Gastrocnemius medialis (tissue), 4 donors: Measurements from ENCODE around the gene CYLD.

Source experiments
- POLR2A ChIP-seq, 2 donors: fragments of 450-650 bp; IDR thresholded peaks; one replicate each; pipeline ENCODE4 v1.6.1; 2017; ENCODE audit warnings: antibody characterized with exemption in 2 of 2, mild to moderate bottlenecking in 2 of 2, moderate library complexity in 2 of 2
- TF ChIP-seq, protein P1 (sequence below), 5 experiments: fragments of 450-650 bp in 3 of 5; fragments of 200-600 bp in 2 of 5; sonication (generic) in 2 of 5; IDR thresholded peaks in 4 of 5; conservative IDR thresholded peaks in 1 of 5; 1 replicate in 4 of 5; 2 replicates in 1 of 5; pipeline ENCODE4 v1.5.1; 2016 to 2019; ENCODE audit warnings: antibody characterized with exemption in 5 of 5, mild to moderate bottlenecking in 3 of 5, moderate library complexity in 3 of 5

DNA sequence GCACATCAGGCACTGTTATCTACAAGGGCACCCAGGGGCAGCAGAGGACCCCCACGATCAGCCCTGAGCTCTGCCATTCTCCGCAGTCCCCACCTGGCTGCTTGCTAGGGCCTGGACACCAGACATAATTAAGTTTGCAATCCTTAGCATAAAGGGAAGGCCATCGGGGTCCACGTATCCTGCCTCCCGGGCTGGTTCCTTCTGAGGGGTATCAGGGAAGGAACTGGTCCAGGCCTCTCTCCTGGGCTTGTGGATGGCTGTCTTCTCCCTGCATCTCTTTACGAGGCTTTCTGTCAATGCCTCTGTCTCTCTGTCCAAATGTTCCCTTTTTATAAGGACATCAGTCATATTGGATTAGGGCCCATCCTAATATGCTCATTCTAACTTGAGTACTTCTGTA lies 77.8 kb downstream of the CYLD start:
- TF ChIP-seq, protein P1, sequence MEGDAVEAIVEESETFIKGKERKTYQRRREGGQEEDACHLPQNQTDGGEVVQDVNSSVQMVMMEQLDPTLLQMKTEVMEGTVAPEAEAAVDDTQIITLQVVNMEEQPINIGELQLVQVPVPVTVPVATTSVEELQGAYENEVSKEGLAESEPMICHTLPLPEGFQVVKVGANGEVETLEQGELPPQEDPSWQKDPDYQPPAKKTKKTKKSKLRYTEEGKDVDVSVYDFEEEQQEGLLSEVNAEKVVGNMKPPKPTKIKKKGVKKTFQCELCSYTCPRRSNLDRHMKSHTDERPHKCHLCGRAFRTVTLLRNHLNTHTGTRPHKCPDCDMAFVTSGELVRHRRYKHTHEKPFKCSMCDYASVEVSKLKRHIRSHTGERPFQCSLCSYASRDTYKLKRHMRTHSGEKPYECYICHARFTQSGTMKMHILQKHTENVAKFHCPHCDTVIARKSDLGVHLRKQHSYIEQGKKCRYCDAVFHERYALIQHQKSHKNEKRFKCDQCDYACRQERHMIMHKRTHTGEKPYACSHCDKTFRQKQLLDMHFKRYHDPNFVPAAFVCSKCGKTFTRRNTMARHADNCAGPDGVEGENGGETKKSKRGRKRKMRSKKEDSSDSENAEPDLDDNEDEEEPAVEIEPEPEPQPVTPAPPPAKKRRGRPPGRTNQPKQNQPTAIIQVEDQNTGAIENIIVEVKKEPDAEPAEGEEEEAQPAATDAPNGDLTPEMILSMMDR (IDR thresholded peaks at IDR 0.05 in 4 of 5, conservative IDR thresholded peaks at IDR 0.05 in 1 of 5): no peak
- no peak for TF ChIP-seq POLR2A (IDR thresholded peaks at IDR 0.05)
